ENCODE data around the gene MINDY4B.

DNA sequence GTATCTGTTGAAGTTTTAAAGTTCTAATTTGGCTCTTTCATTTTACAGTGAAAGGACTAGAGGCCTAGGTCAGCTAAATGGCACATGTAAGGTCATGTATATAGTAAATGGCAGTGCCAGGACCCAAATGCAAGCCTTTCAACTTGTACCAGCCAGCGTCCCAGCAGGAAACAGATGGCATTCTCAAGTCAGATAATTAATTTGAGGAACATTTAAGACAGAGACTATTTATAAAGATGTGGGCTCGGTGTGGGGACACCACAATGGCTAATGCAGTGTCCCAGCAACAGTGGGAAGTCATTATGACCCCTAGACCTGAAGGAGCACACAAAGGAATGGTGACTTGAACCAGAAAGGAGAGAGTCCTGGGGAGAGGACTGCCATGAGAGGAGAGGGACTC, 6.1 kb downstream of the MINDY4B start:
- TF ChIP-seq, protein P1, sequence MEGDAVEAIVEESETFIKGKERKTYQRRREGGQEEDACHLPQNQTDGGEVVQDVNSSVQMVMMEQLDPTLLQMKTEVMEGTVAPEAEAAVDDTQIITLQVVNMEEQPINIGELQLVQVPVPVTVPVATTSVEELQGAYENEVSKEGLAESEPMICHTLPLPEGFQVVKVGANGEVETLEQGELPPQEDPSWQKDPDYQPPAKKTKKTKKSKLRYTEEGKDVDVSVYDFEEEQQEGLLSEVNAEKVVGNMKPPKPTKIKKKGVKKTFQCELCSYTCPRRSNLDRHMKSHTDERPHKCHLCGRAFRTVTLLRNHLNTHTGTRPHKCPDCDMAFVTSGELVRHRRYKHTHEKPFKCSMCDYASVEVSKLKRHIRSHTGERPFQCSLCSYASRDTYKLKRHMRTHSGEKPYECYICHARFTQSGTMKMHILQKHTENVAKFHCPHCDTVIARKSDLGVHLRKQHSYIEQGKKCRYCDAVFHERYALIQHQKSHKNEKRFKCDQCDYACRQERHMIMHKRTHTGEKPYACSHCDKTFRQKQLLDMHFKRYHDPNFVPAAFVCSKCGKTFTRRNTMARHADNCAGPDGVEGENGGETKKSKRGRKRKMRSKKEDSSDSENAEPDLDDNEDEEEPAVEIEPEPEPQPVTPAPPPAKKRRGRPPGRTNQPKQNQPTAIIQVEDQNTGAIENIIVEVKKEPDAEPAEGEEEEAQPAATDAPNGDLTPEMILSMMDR (IDR thresholded peaks at IDR 0.05): no peak
- no peak for TF ChIP-seq POLR2A (IDR thresholded peaks at IDR 0.05)
